Measurements from ENCODE around the gene THSD7A. TPM values are rescaled to one million over a fixed set of nuclear protein-coding genes. Genes with fewer than 3 reads are reported as not detected.

THSD7A gene
- total RNA-seq, 4 donors from 2014 or later, result 11.4 to 24.7 (median 15.2) TPM

GRCh38 chr7:11415101-11415500, 416.9 kb downstream of the THSD7A start:
- no peak overlapping the region for H3K4me3 ChIP-seq
- no peak for DNase-seq (ENCODE audit: low spot score in 2 of 2)
- no peak overlapping the region for H3K27ac ChIP-seq
- peaks cover 0 to 27% (median 0%) of the 10 kb centered on the region in 3 donors for H3K36me3 ChIP-seq
- TF ChIP-seq, protein P1, sequence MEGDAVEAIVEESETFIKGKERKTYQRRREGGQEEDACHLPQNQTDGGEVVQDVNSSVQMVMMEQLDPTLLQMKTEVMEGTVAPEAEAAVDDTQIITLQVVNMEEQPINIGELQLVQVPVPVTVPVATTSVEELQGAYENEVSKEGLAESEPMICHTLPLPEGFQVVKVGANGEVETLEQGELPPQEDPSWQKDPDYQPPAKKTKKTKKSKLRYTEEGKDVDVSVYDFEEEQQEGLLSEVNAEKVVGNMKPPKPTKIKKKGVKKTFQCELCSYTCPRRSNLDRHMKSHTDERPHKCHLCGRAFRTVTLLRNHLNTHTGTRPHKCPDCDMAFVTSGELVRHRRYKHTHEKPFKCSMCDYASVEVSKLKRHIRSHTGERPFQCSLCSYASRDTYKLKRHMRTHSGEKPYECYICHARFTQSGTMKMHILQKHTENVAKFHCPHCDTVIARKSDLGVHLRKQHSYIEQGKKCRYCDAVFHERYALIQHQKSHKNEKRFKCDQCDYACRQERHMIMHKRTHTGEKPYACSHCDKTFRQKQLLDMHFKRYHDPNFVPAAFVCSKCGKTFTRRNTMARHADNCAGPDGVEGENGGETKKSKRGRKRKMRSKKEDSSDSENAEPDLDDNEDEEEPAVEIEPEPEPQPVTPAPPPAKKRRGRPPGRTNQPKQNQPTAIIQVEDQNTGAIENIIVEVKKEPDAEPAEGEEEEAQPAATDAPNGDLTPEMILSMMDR (IDR thresholded peaks at IDR 0.05), result no peak
- TF ChIP-seq POLR2A (IDR thresholded peaks at IDR 0.05), result no peak
- peaks cover 0 to 7% (median 0%) of the 10 kb centered on the region in 4 donors for H3K9me3 ChIP-seq
- WGBS, 2 donors, result 85 to 91% methylated on average over 4 of the region's 4 CpGs
- no peaks in the 10 kb centered on the region for H3K27me3 ChIP-seq
- H3K4me1 ChIP-seq, result no peaks in the 10 kb centered on the region

DNA sequence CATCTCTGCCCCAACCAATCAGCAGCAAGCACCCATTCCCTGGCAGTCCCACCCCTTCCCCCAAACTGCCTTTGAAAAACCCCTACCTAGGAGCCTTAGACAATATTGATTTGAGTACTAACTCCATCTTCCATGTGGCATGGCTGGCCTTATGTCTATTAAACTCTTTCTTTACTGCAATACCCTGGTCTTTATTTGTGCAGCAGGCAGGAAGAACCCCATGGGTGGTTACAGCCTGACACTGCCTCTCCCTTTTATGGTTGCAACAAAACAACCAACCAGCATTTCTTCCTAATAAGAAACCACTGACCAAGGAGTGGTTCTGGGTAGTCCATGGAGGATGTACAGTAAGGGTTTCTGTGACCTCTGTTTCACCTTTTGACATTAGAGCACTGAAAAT, 418.1 kb downstream of the THSD7A start:
- TF ChIP-seq POLR2A (IDR thresholded peaks at IDR 0.05) (no peak), EP300 (IDR thresholded peaks at IDR 0.05) (no peak)
- TF ChIP-seq, protein P1 (IDR thresholded peaks at IDR 0.05), result no peak
- Histone ChIP-seq H3K27me3 (no peaks in the 10 kb centered on the region), H3K4me1 (no peaks in the 10 kb centered on the region), H3K9me3 (peaks cover 0 to 6% (median 0%) of the 10 kb centered on the region in 4 donors), H3K36me3 (peaks cover 0 to 16% (median 0%) of the 10 kb centered on the region in 3 donors), H3K4me3 (no peak overlapping the region), H3K27ac (no peak overlapping the region)
- no peak for DNase-seq (ENCODE audit: low spot score in 2 of 2)

GRCh38 chr7:11412036-11412435, 420.0 kb downstream of the THSD7A start:
- no peaks in the 10 kb centered on the region for H3K4me1 ChIP-seq
- no peak overlapping the region for H3K27ac ChIP-seq
- peaks cover 0 to 20% (median 0%) of the 10 kb centered on the region in 3 donors for H3K36me3 ChIP-seq
- H3K27me3 ChIP-seq, result no peaks in the 10 kb centered on the region
- TF ChIP-seq, protein P1 (IDR thresholded peaks at IDR 0.05), result no peak
- TF ChIP-seq POLR2A (IDR thresholded peaks at IDR 0.05) (no peak), EP300 (IDR thresholded peaks at IDR 0.05) (no peak)
- H3K9me3 ChIP-seq, result peaks cover 0 to 6% (median 0%) of the 10 kb centered on the region in 4 donors
- no peak overlapping the region for H3K4me3 ChIP-seq
- 87 to 91% methylated on average over 2 of the region's 2 CpGs for WGBS, 2 donors
- DNase-seq (ENCODE audit: low spot score in 2 of 2), result no peak

- TF ChIP-seq POLR2A (IDR thresholded peaks at IDR 0.05) (no peak), EP300 (IDR thresholded peaks at IDR 0.05) (no peak)
- TF ChIP-seq, protein P1 (IDR thresholded peaks at IDR 0.05), result no peak
- peaks cover 0 to 31% (median 0%) of the 10 kb centered on the region in 3 donors for H3K36me3 ChIP-seq
- no peak overlapping the region for H3K4me3 ChIP-seq
- no peaks in the 10 kb centered on the region for H3K27me3 ChIP-seq
- peaks cover 0 to 6% (median 0%) of the 10 kb centered on the region in 4 donors for H3K9me3 ChIP-seq
- WGBS, 2 donors, result 67 to 68% methylated on average over 8 of the region's 8 CpGs
- no peak overlapping the region for H3K27ac ChIP-seq
- H3K4me1 ChIP-seq, result no peaks in the 10 kb centered on the region
- DNase-seq (ENCODE audit: low spot score in 2 of 2), result no peak
Measured at GRCh38 chr7:11410656-11411644, 421.0 kb downstream of the THSD7A start.

DNA sequence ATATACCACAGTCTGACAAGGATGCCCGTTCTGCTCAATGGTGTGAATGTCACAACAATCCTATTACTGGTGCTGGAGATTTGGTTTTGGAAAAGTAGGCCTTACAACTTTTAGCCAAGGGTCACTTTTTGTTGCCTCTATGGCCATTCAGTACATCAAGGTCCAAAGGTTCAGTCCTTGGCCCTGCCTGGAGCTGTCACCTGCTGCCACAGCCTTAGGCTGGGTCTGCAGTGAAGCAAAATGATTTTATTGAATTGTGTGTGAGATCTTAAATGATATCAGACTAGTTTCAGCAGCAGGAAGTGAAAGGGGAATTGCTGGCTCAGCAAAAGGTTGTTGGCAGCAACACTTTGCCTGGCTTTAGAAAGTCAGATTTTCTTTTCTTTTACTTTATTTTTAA, 427.6 kb downstream of the THSD7A start:
- no peak overlapping the region for H3K27ac ChIP-seq
- H3K36me3 ChIP-seq, result peaks cover 0 to 49% (median 2%) of the 10 kb centered on the region in 3 donors
- H3K4me1 ChIP-seq, result no peaks in the 10 kb centered on the region
- WGBS, 2 donors, result 85 to 87% methylated on average over 1 of the region's 1 CpG
- H3K27me3 ChIP-seq, result no peaks in the 10 kb centered on the region
- H3K9me3 ChIP-seq, result no peaks in the 10 kb centered on the region
- no peak overlapping the region for H3K4me3 ChIP-seq
- no peak for DNase-seq (ENCODE audit: low spot score in 2 of 2)
- TF ChIP-seq POLR2A (IDR thresholded peaks at IDR 0.05), result no peak
- TF ChIP-seq EP300 (IDR thresholded peaks at IDR 0.05), result no peak
- TF ChIP-seq, protein P1 (IDR thresholded peaks at IDR 0.05), result no peak

Data from tibial nerve (tissue), 4 donors.